Vagina (tissue), 2 donors: ENCODE data around the gene LHPP. TPM values are rescaled to one million over a fixed set of nuclear protein-coding genes. Genes with fewer than 3 reads are reported as not detected.

ENCODE experiments used
- DNase-seq, 2 donors: peaks; one replicate each; pipeline ENCODE4 v3.0.0-alpha.2; 2017; ENCODE audit errors: extremely low spot score in 2 of 2
- H3K27ac ChIP-seq: fragments of 200-600 bp; sonication (generic); one replicate; pipeline ENCODE4 v1.5.1; 2019
- H3K27me3 ChIP-seq: fragments of 200-600 bp; sonication (generic); one replicate; pipeline ENCODE4 v1.5.1; 2019
- H3K36me3 ChIP-seq, 2 donors: fragments of 200-600 bp; sonication (generic); one replicate each; pipeline ENCODE4 v1.5.1; 2017 to 2019
- H3K4me1 ChIP-seq: fragments of 200-600 bp; sonication (generic); one replicate; pipeline ENCODE4 v1.5.1; 2019
- H3K4me3 ChIP-seq, 2 donors: fragments of 200-600 bp; sonication (generic); 1 replicate in 1 of 2; 2 replicates in 1 of 2; pipeline ENCODE4 v1.5.1; 2016 to 2019
- H3K9me3 ChIP-seq: fragments of 200-600 bp; sonication (generic); one replicate; pipeline ENCODE4 v1.5.1; 2019
- CTCF ChIP-seq, 3 experiments: fragments of 450-650 bp in 2 of 3; fragments of 200-600 bp in 1 of 3; sonication (generic) in 1 of 3; IDR thresholded peaks; one replicate each; pipeline ENCODE4 v1.5.1; 2017 to 2019; ENCODE audit warnings: antibody characterized with exemption in 3 of 3, mild to moderate bottlenecking in 2 of 3, moderate library complexity in 2 of 3
- POLR2A ChIP-seq, 2 donors: fragments of 450-650 bp; IDR thresholded peaks; one replicate each; pipeline ENCODE4 v1.6.1; 2017; ENCODE audit warnings: antibody characterized with exemption in 2 of 2, mild to moderate bottlenecking in 2 of 2, moderate library complexity in 2 of 2
- POLR2AphosphoS5 ChIP-seq, 2 donors: sonication (generic); formaldehyde crosslinking; IDR thresholded peaks; one replicate each; pipeline ENCODE4 v1.9.0; 2017; ENCODE audit warnings: antibody characterized with exemption in 2 of 2, mild to moderate bottlenecking in 2 of 2, low read depth in 1 of 2; ENCODE audit not compliant: insufficient read depth in 1 of 2
- intact Hi-C: fragments of 100-400 bp; cut with DNase I; formaldehyde crosslinking; loops from one replicate; pipeline ENCODE4 v1.15.1; 2023
- total RNA-seq: library from RNA; depleted of rRNA; stranded (reverse); fragments of >200 nt; gene quantifications from one replicate; pipeline ENCODE4 v1.2.3, GENCODE V29; 2016

LHPP gene
- total RNA-seq, 1 donor from 2014 or later: 20.1 TPM

DNA sequence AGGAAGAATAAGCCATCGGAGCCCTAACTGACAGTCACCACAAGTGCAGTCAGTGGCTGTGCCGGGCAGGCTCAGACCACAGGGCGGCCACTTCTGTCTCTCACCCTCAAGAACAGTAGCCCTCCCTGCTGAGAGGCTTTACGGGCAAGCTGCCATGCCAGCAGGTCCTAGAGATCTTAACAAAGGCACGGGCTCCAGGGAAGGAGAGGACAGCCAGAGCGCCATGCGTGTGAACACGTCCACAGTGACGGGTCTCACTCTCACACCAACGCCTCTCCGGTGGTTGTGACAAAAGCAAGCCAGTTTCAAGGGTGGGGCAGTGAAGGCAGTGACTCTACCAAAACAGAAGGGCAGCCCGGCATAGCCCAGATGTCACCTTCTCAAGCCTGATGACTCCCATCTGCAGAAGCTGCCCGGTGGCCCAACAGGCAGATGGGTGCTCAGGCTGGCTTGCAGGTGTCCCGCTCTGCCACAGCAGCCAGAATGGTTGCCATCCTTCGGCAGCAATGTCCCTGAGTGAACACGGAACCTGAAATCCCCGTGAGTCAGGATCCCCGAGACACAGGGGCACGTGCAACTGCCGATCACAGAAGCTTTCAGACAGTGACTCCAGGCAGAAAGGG is 180.6 kb downstream of the LHPP start:
- Histone ChIP-seq H3K9me3 (no peaks in the 10 kb centered on the region), H3K4me3 (no peak overlapping the region), H3K27me3 (no peaks in the 10 kb centered on the region), H3K36me3 (no peaks in the 10 kb centered on the region), H3K4me1 (peaks cover 75% of the 10 kb centered on the region), H3K27ac (peak overlapping the region; percentile 7)
- intact Hi-C loops: no loop called here
- no peak for DNase-seq
- TF ChIP-seq CTCF (IDR thresholded peaks at IDR 0.05) (no peak), POLR2AphosphoS5 (IDR thresholded peaks at IDR 0.05; ENCODE audit: insufficient read depth in 1 of 2, low read depth in 1 of 2) (peak in 1 of 2 donors; percentile 13)

DNA sequence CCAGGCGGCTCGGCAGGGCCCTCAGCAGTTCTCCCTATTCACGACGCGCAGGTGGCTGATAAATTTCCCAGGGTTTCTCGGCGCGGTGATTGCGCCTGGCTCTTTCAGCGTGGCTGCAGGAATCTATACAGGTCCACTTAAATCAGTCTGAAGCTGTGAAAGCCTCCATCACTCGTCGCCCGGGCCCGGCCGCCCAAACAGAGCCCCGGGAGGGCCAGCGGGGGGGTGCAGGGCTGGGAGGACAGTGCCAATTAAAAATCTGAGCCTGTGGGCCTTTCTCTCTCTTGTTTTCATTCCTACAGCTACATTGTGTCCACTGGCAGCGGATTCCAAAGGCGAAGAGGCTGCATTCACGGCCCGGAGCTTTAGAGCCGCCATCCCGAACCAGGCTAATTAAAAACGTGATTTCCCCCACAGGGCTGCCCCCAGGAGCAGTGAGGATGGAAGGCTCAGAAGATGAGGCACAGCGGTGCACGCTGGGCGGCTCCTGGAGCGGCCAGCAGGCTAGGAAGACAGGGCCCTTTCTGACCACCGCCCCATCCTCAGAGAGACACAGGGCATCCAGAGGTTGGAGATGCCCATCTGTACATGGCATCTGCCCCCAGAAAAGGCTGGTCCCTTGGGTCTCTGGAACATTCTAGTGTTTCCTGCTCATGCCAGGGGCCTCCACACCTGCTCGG is 181.8 kb downstream of the LHPP start:
- no peaks in the 10 kb centered on the region for H3K36me3 ChIP-seq
- H3K9me3 ChIP-seq: no peaks in the 10 kb centered on the region
- TF ChIP-seq POLR2AphosphoS5 (IDR thresholded peaks at IDR 0.05; ENCODE audit: insufficient read depth in 1 of 2, low read depth in 1 of 2) (no peak), POLR2A (IDR thresholded peaks at IDR 0.05) (no peak), CTCF (IDR thresholded peaks at IDR 0.05) (no peak)
- intact Hi-C loops: no loop called here
- H3K27ac ChIP-seq: no peak overlapping the region
- DNase-seq: no peak
- peaks cover 85% of the 10 kb centered on the region for H3K4me1 ChIP-seq
- H3K4me3 ChIP-seq: no peak overlapping the region
- no peaks in the 10 kb centered on the region for H3K27me3 ChIP-seq

DNA sequence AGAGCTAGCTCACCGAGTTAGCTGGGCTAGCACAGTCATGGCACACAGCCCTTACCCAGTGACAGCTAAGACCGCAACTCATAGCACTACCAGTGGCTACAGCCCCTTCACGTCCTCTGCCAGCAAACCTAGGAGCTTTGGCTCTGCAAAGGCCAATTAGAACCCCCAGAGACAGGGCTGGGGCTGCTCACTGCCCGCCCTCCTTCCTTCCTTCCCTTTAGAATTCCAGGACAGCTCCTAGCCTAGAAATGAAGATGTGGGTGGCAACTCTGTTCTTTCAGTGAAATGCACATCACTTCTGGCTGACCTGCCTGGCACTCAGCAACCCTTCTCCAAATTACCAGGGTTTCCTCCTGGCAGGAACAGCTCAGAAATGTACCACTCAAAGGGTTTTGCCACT is 182.6 kb downstream of the LHPP start:
- intact Hi-C loops: no loop called here
- no peaks in the 10 kb centered on the region for H3K36me3 ChIP-seq
- H3K27me3 ChIP-seq: no peaks in the 10 kb centered on the region
- H3K4me3 ChIP-seq: no peak overlapping the region
- DNase-seq: no peak
- no peak for TF ChIP-seq POLR2A (IDR thresholded peaks at IDR 0.05)
- no peak for TF ChIP-seq POLR2AphosphoS5 (IDR thresholded peaks at IDR 0.05; ENCODE audit: insufficient read depth in 1 of 2, low read depth in 1 of 2)
- TF ChIP-seq CTCF (IDR thresholded peaks at IDR 0.05): no peak
- peaks cover 87% of the 10 kb centered on the region for H3K4me1 ChIP-seq
- no peaks in the 10 kb centered on the region for H3K9me3 ChIP-seq
- no peak overlapping the region for H3K27ac ChIP-seq

DNA sequence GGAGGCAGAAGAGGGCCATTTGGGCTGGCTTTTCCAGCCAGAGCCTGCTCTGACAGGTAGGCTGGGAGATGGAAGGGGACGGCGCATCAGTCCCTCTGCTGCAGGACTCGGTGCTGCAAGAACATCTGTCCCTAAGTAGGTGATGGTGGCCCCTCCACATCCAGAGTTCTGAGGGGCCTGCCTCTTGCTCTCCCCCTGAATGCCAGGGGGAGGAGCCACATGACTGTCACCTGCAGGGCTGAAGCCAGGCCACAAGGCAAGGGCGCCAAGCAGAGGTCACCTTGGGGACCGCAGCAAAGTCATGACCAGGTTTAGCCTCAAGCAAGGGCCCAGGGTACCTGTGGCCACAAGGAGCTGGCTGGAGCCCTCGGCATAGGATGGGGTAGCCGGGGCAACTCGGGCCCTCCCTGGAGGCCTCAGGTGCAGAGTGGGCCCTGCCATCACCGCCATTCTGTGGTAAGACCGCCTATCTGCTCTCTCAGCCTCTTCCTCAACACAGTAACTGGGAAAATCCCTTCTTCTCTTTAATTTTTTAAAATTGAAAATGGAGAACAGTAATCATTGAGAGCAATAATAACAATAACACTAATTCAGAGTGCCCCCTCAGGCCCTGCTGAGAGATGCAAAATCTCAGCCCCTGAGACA is 183.3 kb downstream of the LHPP start:
- no peak for DNase-seq
- intact Hi-C loops: no loop called here
- Histone ChIP-seq H3K9me3 (no peaks in the 10 kb centered on the region), H3K4me1 (peaks cover 94% of the 10 kb centered on the region), H3K27ac (peak overlapping the region; percentile 2), H3K36me3 (no peaks in the 10 kb centered on the region), H3K4me3 (no peak overlapping the region), H3K27me3 (no peaks in the 10 kb centered on the region)
- no peak for TF ChIP-seq POLR2AphosphoS5 (IDR thresholded peaks at IDR 0.05; ENCODE audit: insufficient read depth in 1 of 2, low read depth in 1 of 2)
- no peak for TF ChIP-seq CTCF (IDR thresholded peaks at IDR 0.05)
- no peak for TF ChIP-seq POLR2A (IDR thresholded peaks at IDR 0.05)
